OCI-LY7 (cell line): ENCODE data around the gene PRRT1B. TPM values are rescaled to one million over a fixed set of nuclear protein-coding genes. Genes with fewer than 3 reads are reported as not detected.

Experiments
- BruUV-seq: library from RNA; stranded (reverse); fragments of 400-500 nt; replicated peaks from 2 replicates; lab custom pipeline; 2021; lab: Mats Ljungman, UMichigan
- CTCF ChIA-PET: fragments of 300-600 bp; sonication (Branson Sonifier 250); formaldehyde crosslinking; loops from one replicate; lab custom pipeline; 2022; ENCODE audit warnings: antibody characterized with exemption; ENCODE audit not compliant: unreplicated experiment; lab: Charles Lee
- POLR2A ChIA-PET: fragments of 300-600 bp; sonication (Branson Sonifier 250); formaldehyde crosslinking; loops from one replicate; lab custom pipeline; 2022; ENCODE audit warnings: antibody characterized with exemption; lab: Charles Lee
- DNase-seq: peaks from one replicate; pipeline ENCODE4 v3.0.0-alpha.2; 2015; ENCODE audit warnings: low spot score
- H2AFZ ChIP-seq: fragments of 200-600 bp; sonication (generic), shearing (Covaris generic); 2 replicates; pipeline ENCODE4 v1.6.1; 2014; ENCODE audit warnings: mild to moderate bottlenecking, antibody characterized with exemption, low read length, moderate library complexity
- H3K27ac ChIP-seq: fragments of 200-600 bp; sonication (generic); 2 replicates; pipeline ENCODE4 v1.5.1; 2014; ENCODE audit warnings: mixed run types, low read depth, mild to moderate bottlenecking, moderate library complexity, low read length, inconsistent platforms; ENCODE audit not compliant: poor library complexity, severe bottlenecking
- H3K36me3 ChIP-seq: fragments of 200-600 bp; sonication (generic); 2 replicates; pipeline ENCODE4 v1.6.1; 2014; ENCODE audit warnings: mild to moderate bottlenecking, antibody characterized with exemption, low read length, moderate library complexity, mixed read lengths; ENCODE audit not compliant: insufficient read depth
- H3K4me1 ChIP-seq: fragments of 200-600 bp; sonication (generic); 2 replicates; pipeline ENCODE4 v1.5.1; 2014; ENCODE audit warnings: mild to moderate bottlenecking, low read length; ENCODE audit not compliant: insufficient read depth, poor library complexity, severe bottlenecking
- H3K4me2 ChIP-seq: fragments of 200-600 bp; sonication (generic); 2 replicates; pipeline ENCODE4 v1.6.1; 2014; ENCODE audit warnings: mild to moderate bottlenecking, low read length
- H3K4me3 ChIP-seq: fragments of 200-600 bp; sonication (generic); 2 replicates; pipeline ENCODE4 v1.5.1; 2014; ENCODE audit warnings: mild to moderate bottlenecking, low read depth, low read length; ENCODE audit not compliant: poor library complexity, severe bottlenecking
- H3K79me2 ChIP-seq: fragments of 200-600 bp; sonication (generic); 2 replicates; pipeline ENCODE4 v1.6.1; 2016; ENCODE audit warnings: low read depth, mild to moderate bottlenecking, low read length, moderate library complexity, mixed read lengths; ENCODE audit not compliant: insufficient read depth
- H3K9me2 ChIP-seq: fragments of 200-600 bp; sonication (generic); 2 replicates; pipeline ENCODE4 v1.6.1; 2016; ENCODE audit warnings: mild to moderate bottlenecking, low read length, mixed read lengths; ENCODE audit not compliant: insufficient read depth
- H3K9me3 ChIP-seq: fragments of 200-600 bp; sonication (generic); 2 replicates; pipeline ENCODE4 v1.6.1; 2014; ENCODE audit warnings: mild to moderate bottlenecking, mixed run types, low read length, mixed read lengths
- H4K20me1 ChIP-seq: fragments of 200-600 bp; sonication (generic); 2 replicates; pipeline ENCODE4 v1.6.1; 2014; ENCODE audit warnings: mild to moderate bottlenecking, antibody characterized with exemption, low read length, moderate library complexity, mixed read lengths; ENCODE audit not compliant: insufficient read depth
- CTCF ChIP-seq: fragments of 200-600 bp; sonication (generic); conservative IDR thresholded peaks from 2 replicates; pipeline ENCODE4 v1.5.1; 2014; ENCODE audit warnings: mild to moderate bottlenecking, antibody characterized with exemption, low read length, moderate library complexity, mixed read lengths
- EZH2phosphoT487 ChIP-seq: fragments of 200-600 bp; sonication (generic); IDR thresholded peaks from 2 replicates; pipeline ENCODE4 v1.6.1; 2018; ENCODE audit warnings: low read depth, borderline replicate concordance, mild to moderate bottlenecking, mixed run types, antibody characterized with exemption, low read length, moderate library complexity, mixed read lengths
- intact Hi-C: fragments of 100-400 bp; cut with micrococcal nuclease; formaldehyde crosslinking; loops from one replicate; pipeline ENCODE4 v1.10.0; 2022; ENCODE audit not compliant: unreplicated experiment
- total RNA-seq, 2 experiments: library from RNA; depleted of rRNA in 1 of 2; stranded (reverse); fragments of >200 nt in 1 of 2; shearing (Covaris generic) in 1 of 2; gene quantifications; 2 replicates each; pipeline ENCODE4 v1.2.3, GENCODE V29; 2014 to 2022

The PRRT1B gene
- total RNA-seq, 2 experiments from 2014 or later: not detected

DNA sequence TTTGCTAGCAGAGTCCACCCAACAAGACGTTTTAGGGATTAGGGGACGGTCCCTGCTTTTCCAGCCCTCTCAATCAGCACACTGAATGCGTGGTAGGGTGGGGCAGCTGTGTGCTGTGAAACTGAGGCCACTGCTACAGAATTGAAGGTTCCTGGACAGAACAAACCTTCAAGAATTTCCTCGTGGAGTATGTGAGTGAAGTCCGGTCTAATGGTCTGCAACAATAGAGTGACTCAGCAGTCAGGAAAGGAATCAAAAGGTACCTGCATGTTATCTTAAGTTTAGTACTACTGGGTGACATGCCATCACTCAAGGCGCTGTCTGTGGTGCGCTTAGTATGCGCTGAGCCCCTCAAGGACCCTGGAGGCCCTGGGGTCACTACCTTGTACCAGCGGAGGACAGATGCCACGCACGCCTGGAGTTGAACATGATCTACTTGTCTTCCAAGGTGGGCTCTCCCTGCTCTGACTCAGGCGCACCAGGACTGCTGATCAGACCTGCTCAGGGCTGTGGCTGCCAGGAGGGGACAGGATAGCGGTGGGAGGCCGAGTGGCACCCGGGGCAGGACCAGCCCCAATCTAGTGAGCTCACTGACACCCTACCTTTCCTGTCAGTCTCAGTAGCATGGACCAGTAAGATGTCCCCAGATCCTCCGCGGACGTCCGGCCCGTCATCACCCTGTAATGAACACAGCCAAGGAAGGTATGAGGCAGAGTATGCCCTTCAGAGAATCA lies 50.5 kb downstream of the PRRT1B start:
- no TSS peak for BruUV-seq
- TF ChIP-seq EZH2phosphoT487 (no peak), CTCF (no peak)
- Histone ChIP-seq H4K20me1 (no peaks in the 10 kb centered on the region), H3K4me3 (no peak overlapping the region), H3K4me2 (no peak overlapping the region), H2AFZ (no peak overlapping the region), H3K79me2 (no peaks in the 10 kb centered on the region), H3K4me1 (no peaks in the 10 kb centered on the region), H3K36me3 (peaks cover 98% of the 10 kb centered on the region), H3K9me2 (no peaks in the 10 kb centered on the region), H3K27ac (no peak overlapping the region), H3K9me3 (no peaks in the 10 kb centered on the region)
- ChIA-PET POLR2A (no interaction called here), CTCF (no interaction called here)
- intact Hi-C loops: no loop called here
- no peak for DNase-seq

- H3K27ac ChIP-seq: no peak overlapping the region
- no peak overlapping the region for H3K4me2 ChIP-seq
- H3K36me3 ChIP-seq: peaks cover 97% of the 10 kb centered on the region
- ChIA-PET CTCF (no interaction called here), POLR2A (no interaction called here)
- TF ChIP-seq CTCF (no peak), EZH2phosphoT487 (no peak)
- H3K9me3 ChIP-seq: no peaks in the 10 kb centered on the region
- intact Hi-C loops: no loop called here
- H3K4me1 ChIP-seq: no peaks in the 10 kb centered on the region
- DNase-seq: no peak
- no peaks in the 10 kb centered on the region for H4K20me1 ChIP-seq
- no peaks in the 10 kb centered on the region for H3K79me2 ChIP-seq
- no peaks in the 10 kb centered on the region for H3K9me2 ChIP-seq
- no peak overlapping the region for H2AFZ ChIP-seq
- H3K4me3 ChIP-seq: no peak overlapping the region
- BruUV-seq: no TSS peak
Observed at GRCh38 chr9:131596430-131596743, 51.1 kb downstream of the PRRT1B start.

- no TSS peak for BruUV-seq
- Histone ChIP-seq H3K4me3 (no peak overlapping the region), H3K9me3 (no peaks in the 10 kb centered on the region), H3K9me2 (no peaks in the 10 kb centered on the region), H3K36me3 (peaks cover 97% of the 10 kb centered on the region), H4K20me1 (no peaks in the 10 kb centered on the region), H3K4me1 (no peaks in the 10 kb centered on the region), H2AFZ (no peak overlapping the region), H3K79me2 (no peaks in the 10 kb centered on the region), H3K27ac (no peak overlapping the region), H3K4me2 (no peak overlapping the region)
- TF ChIP-seq CTCF (no peak), EZH2phosphoT487 (no peak)
- ChIA-PET CTCF (no interaction called here), POLR2A (no interaction called here)
- DNase-seq: no peak
- intact Hi-C loops: no loop called here
Observed at GRCh38 chr9:131597246-131597645, 51.9 kb downstream of the PRRT1B start.
